Subcutaneous adipose tissue (tissue), 4 donors: ENCODE measurements around the gene INTS11. TPM values are rescaled to one million over a fixed set of nuclear protein-coding genes. Genes with fewer than 3 reads are reported as not detected.

ENCODE experiments used
- CTCF ChIP-seq: fragments of 450-650 bp; IDR thresholded peaks from one replicate; pipeline ENCODE4 v1.5.1; 2016; ENCODE audit warnings: low read depth, mild to moderate bottlenecking, control low read depth, antibody characterized with exemption, moderate library complexity
- total RNA-seq, 4 donors: library from RNA; depleted of rRNA; stranded (reverse); fragments of >200 nt; gene quantifications; one replicate each; pipeline ENCODE4 v1.1.0, GENCODE V29; 2016

The INTS11 gene
- total RNA-seq, 4 donors from 2014 or later, result 50.5 to 122 (median 60.6) TPM

GRCh38 chr1:1359664-1360468 is 35.4 kb upstream of the INTS11 start:
- TF ChIP-seq CTCF, result no peak

- no peak for TF ChIP-seq CTCF
Measured at GRCh38 chr1:1359308-1359663, 34.8 kb upstream of the INTS11 start.

GRCh38 chr1:1358433-1359271 is 34.2 kb upstream of the INTS11 start, which contains the start of gene MXRA8:
MXRA8 (minus strand) TSS chr1:1358555; CDS start chr1:1358504, 51 bp downstream.
- no peak for TF ChIP-seq CTCF

- no peak for TF ChIP-seq CTCF
Measured at GRCh38 chr1:1357871-1358432, 33.5 kb upstream of the INTS11 start.

- TF ChIP-seq CTCF, result no peak
Measured at GRCh38 chr1:1356796-1357401, 32.4 kb upstream of the INTS11 start.

GRCh38 chr1:1356166-1356795 is 31.8 kb upstream of the INTS11 start:
- no peak for TF ChIP-seq CTCF
